GM23338 (cell line): ENCODE data around the gene SAPCD1. TPM values are rescaled to one million over a fixed set of nuclear protein-coding genes. Genes with fewer than 3 reads are reported as not detected.

ENCODE experiments used
- ATAC-seq: fragments of 200-7000 bp; cut with Tn5 transposase; 3 replicates; pipeline ENCODE4 v1.9.1; 2020
- DNase-seq: peaks from one replicate; pipeline ENCODE4 v3.0.0-alpha.2; 2015; ENCODE audit warnings: low spot score
- H2AFZ ChIP-seq: fragments of 200-600 bp; sonication (generic); 2 replicates; pipeline ENCODE4 v1.8.0; 2016; ENCODE audit warnings: antibody characterized with exemption, mild to moderate bottlenecking, moderate library complexity
- H3F3A ChIP-seq: fragments of 200-600 bp; sonication (generic); replicated peaks from 2 replicates; pipeline ENCODE4 v1.8.0; 2017; ENCODE audit warnings: antibody characterized with exemption, mixed run types, low read depth
- H3K27ac ChIP-seq: fragments of 200-600 bp; sonication (generic); 2 replicates; pipeline ENCODE4 v1.6.1; 2016; ENCODE audit warnings: low read depth
- H3K27me3 ChIP-seq: fragments of 200-600 bp; sonication (generic); 2 replicates; pipeline ENCODE4 v1.8.0; 2016; ENCODE audit warnings: mild to moderate bottlenecking, mixed run types, moderate library complexity; ENCODE audit not compliant: insufficient read depth
- H3K36me3 ChIP-seq: fragments of 200-600 bp; sonication (generic); 2 replicates; pipeline ENCODE4 v1.8.0; 2016; ENCODE audit warnings: mild to moderate bottlenecking; ENCODE audit not compliant: insufficient read depth
- H3K4me1 ChIP-seq: fragments of 200-600 bp; sonication (generic); 2 replicates; pipeline ENCODE4 v1.8.0; 2016; ENCODE audit warnings: mild to moderate bottlenecking, moderate library complexity; ENCODE audit not compliant: insufficient read depth
- H3K4me2 ChIP-seq: fragments of 200-600 bp; sonication (generic); 2 replicates; pipeline ENCODE4 v1.7.1; 2017; ENCODE audit warnings: mixed run types
- H3K4me3 ChIP-seq: fragments of 200-600 bp; sonication (generic); 2 replicates; pipeline ENCODE4 v1.6.1; 2016; ENCODE audit warnings: mixed run types
- H3K79me2 ChIP-seq: fragments of 200-600 bp; sonication (generic); replicated peaks from 2 replicates; pipeline ENCODE4 v1.8.0; 2017; ENCODE audit warnings: mild to moderate bottlenecking; ENCODE audit not compliant: insufficient read depth
- H3K9me2 ChIP-seq: fragments of 200-600 bp; sonication (generic); 2 replicates; pipeline ENCODE4 v1.8.0; 2017; ENCODE audit not compliant: insufficient read depth
- H4K20me1 ChIP-seq: fragments of 200-600 bp; sonication (generic); replicated peaks from 2 replicates; pipeline ENCODE4 v1.8.0; 2017; ENCODE audit warnings: mild to moderate bottlenecking; ENCODE audit not compliant: insufficient read depth
- H3K27ac Mint-ChIP-seq: 2 replicates; pipeline ENCODE4 v1.8.0; 2020; ENCODE audit warnings: inconsistent platforms, mild to moderate bottlenecking, moderate library complexity, mixed read lengths
- H3K27me3 Mint-ChIP-seq: 3 replicates; pipeline ENCODE4 v1.8.0; 2022; ENCODE audit warnings: low read depth, mild to moderate bottlenecking, moderate library complexity, mixed read lengths, inconsistent platforms; ENCODE audit not compliant: insufficient read depth, poor library complexity
- H3K36me3 Mint-ChIP-seq: 3 replicates; pipeline ENCODE4 v1.8.0; 2021; ENCODE audit warnings: low read depth, mild to moderate bottlenecking, inconsistent platforms, moderate library complexity, mixed read lengths
- H3K4me1 Mint-ChIP-seq: 3 replicates; pipeline ENCODE4 v1.8.0; 2020; ENCODE audit warnings: mild to moderate bottlenecking, inconsistent platforms, mixed read lengths
- H3K4me3 Mint-ChIP-seq: 3 replicates; pipeline ENCODE4 v1.8.0; 2021; ENCODE audit warnings: moderate library complexity, mild to moderate bottlenecking, inconsistent platforms, mixed read lengths
- H3K9me3 Mint-ChIP-seq: 3 replicates; pipeline ENCODE4 v1.8.0; 2020; ENCODE audit warnings: moderate library complexity, mild to moderate bottlenecking, inconsistent platforms, mixed read lengths
- CREB1 ChIP-seq: fragments of 250-450 bp; sonication (Bioruptor Pico); IDR thresholded peaks from 2 replicates; pipeline ENCODE4 v1.5.0; 2020; ENCODE audit warnings: low read depth, mild to moderate bottlenecking, moderate library complexity
- EZH2 ChIP-seq: fragments of 200-600 bp; sonication (generic); IDR thresholded peaks from one replicate; pipeline ENCODE4 v1.8.0; 2017; ENCODE audit warnings: antibody characterized with exemption, mild to moderate bottlenecking, low read depth; ENCODE audit not compliant: unreplicated experiment
- NANOG ChIP-seq: IDR thresholded peaks from 2 replicates; pipeline ENCODE4 v1.6.1; 2016; ENCODE audit warnings: antibody characterized with exemption, borderline replicate concordance
- STAT1 ChIP-seq: IDR thresholded peaks from one replicate; pipeline ENCODE4 v1.6.1; 2016; ENCODE audit warnings: antibody characterized with exemption; ENCODE audit not compliant: unreplicated experiment
- ZNF462 ChIP-seq: fragments of 250-450 bp; sonication (Bioruptor Pico); IDR thresholded peaks from 2 replicates; pipeline ENCODE4 v1.5.0; 2020; ENCODE audit warnings: mild to moderate bottlenecking, moderate library complexity
- polyA plus RNA-seq: library from polyadenylated mRNA; unstranded; fragments of >200 nt; fragmentation: Nextera tagmentation; extraction: Ambion mirVana; gene quantifications from 2 replicates; pipeline ENCODE4 v1.2.1, GENCODE V29; 2016
- total RNA-seq: library from RNA; depleted of rRNA; stranded (reverse); fragments of >200 nt; shearing (Covaris generic); gene quantifications from 2 replicates; pipeline ENCODE4 v1.2.3, GENCODE V29; 2014
- TF ChIP-seq, protein P1 (sequence below): IDR thresholded peaks from 2 replicates; pipeline ENCODE4 v1.6.1; 2016; ENCODE audit warnings: antibody characterized with exemption

SAPCD1 gene
- total and polyA plus RNA-seq, 2 experiments from 2014 or later: 3.9 to 5.0 TPM

DNA sequence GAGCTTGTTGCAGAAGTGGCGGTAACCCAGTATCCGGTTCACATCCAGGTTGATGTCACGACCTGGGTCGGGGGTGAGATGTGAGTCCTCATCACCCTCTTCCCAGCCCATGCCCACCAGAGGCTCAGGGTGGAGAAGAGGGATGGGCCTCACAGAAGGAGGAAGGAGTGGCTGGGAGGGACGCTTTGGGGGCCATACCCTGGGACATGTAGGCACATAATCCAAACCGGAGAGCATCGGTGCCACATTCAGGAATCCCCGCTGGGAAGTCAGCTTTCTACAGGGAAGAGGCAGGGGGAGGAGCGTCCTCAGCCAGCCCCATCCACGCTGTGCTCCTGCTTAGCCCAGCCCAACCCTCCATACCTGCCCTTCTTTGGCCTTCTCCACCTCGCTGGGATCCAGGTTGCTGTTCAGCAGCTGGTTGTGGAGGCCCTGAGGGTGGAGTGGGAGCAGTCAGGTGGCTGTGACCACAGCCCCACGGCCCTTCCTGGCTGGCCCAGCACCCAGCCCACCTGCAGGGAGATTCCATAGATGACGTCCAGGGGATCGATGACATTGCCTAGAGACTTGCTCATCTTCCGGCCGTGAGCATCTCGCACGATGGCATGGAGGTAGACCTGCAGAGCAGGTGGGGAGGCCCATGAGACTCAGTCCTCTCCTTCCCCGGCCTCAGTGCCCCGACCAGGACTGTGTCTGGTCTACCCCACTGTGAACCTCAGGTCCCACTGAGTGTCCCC is 18.2 kb downstream of the SAPCD1 start (continued):
- TF ChIP-seq, protein P1, sequence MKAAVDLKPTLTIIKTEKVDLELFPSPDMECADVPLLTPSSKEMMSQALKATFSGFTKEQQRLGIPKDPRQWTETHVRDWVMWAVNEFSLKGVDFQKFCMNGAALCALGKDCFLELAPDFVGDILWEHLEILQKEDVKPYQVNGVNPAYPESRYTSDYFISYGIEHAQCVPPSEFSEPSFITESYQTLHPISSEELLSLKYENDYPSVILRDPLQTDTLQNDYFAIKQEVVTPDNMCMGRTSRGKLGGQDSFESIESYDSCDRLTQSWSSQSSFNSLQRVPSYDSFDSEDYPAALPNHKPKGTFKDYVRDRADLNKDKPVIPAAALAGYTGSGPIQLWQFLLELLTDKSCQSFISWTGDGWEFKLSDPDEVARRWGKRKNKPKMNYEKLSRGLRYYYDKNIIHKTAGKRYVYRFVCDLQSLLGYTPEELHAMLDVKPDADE: no peak
- no peak for TF ChIP-seq EZH2
- no peak for TF ChIP-seq ZNF462

- Histone ChIP-seq H3K27ac (no peak overlapping the region), H3K79me2 (no peaks in the 10 kb centered on the region), H3K27me3 (no peaks in the 10 kb centered on the region), H3K36me3 (no peaks in the 10 kb centered on the region; the same call in 1 of the 2 replicates), H3K4me1 (no peaks in the 10 kb centered on the region), H2AFZ (no peak overlapping the region), H3K4me2 (no peak overlapping the region), H3K9me2 (no peaks in the 10 kb centered on the region), H3K4me3 (no peak overlapping the region), H3F3A (peaks cover 4% of the 10 kb centered on the region; the same call in 1 of the 2 replicates), H4K20me1 (no peaks in the 10 kb centered on the region; the same call in 1 of the 2 replicates)
- no peak overlapping the region for H3K4me3 Mint-ChIP-seq
- no peak overlapping the region for H3K27ac Mint-ChIP-seq
- ATAC-seq (no peak), DNase-seq (no peak)
- H3K27me3 Mint-ChIP-seq: peaks cover 13% of the 10 kb centered on the region
- H3K36me3 Mint-ChIP-seq: peaks cover 54% of the 10 kb centered on the region
- H3K9me3 Mint-ChIP-seq: no peaks in the 10 kb centered on the region
- no peaks in the 10 kb centered on the region for H3K4me1 Mint-ChIP-seq
- no peak for TF ChIP-seq CREB1 (CRISPR knock-in tag)
- TF ChIP-seq NANOG: no peak
- no peak for TF ChIP-seq STAT1
Measured at GRCh38 chr6:31781244-31782125, 19.0 kb downstream of the SAPCD1 start.
